ENCODE results near the gene MYL9.

The MYL9 gene

DNA sequence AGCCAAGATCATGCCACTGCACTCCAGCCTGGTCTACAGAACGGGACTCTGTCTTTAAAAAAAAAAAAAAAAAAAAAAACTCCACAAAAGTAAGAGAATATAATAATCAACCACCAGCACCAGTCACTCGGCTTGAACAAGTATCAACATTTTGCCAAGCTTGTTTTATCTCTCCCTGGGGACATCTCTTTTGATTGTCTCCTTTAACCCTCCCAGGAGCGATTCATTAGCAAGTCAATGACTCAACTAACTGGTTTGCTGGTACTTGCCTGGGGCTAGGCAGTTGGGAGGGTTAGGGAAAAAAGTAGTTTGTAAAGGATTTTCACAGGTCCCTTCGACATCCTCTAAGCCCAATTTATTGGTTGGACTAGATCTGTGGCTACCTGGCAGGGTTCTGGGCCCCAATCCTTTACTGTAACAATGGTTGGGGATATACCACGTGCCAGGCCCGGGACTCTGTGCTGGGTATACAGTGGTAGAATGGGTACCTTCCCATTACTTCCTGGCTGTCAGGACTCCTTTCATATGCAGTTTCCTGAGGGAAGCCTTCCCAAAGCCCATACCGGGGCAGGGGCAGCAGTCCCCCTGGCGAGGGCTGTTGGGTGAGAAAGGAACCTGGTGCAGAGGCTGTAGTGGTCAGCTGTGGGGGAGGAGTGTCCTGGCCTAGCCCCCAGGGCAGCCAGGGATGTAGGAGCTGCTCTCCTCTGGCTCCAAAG lies 44.2 kb downstream of the MYL9 start:
- DNase-seq, result no peak

DNA sequence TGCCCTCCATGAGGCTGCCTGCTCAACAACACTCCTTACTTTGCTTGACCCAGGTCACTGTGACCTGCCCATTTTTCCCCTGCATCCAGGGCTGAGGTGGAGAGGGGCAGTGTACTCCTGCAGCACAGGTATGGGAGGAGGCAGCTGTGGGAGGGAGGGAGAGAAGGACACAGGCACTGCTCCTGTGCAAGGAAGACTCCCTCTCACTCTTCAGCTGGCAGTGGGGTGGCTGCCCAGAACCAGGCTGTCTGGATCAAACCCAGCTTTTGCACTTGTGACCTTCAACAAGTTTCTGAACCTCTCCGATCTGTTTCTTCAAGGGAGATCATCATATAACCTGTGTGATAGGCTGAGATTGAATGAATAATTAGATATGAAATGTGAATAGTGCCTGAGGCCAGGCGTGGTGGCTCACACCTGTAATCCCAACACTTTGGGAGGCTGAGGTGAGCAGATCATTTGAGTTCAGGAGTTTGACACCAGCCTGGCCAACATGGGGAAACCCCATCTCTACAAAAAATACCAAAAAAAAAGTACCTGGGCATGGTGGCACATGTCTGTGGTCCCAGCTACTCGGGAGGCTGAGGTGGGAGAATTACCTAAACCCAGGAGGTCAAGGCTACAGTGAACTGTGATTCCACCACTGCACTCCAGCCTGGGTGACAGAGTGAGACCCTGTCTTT lies 46.2 kb downstream of the MYL9 start:
- DNase-seq, result no peak

DNA sequence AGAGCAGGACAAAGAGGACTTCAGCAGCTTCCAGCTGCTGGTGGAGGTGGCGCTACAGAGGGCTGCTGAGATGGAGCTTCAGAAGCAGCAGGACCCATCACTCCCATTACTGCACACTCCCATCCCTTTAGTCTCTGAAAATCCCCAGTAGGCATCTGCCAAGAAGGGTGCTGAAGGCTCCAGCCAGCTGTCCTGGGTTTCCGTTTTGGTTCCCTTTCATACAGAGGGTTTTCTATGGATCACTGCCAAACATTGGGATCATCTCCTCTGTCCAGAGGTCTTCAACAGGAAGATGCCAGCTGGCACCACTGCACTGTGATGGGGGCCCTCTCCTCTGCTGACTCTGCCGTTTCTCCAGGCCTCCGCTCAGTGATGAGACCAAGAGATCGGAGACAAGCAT lies 50.0 kb downstream of the MYL9 start:
- DNase-seq, result no peak

DNA sequence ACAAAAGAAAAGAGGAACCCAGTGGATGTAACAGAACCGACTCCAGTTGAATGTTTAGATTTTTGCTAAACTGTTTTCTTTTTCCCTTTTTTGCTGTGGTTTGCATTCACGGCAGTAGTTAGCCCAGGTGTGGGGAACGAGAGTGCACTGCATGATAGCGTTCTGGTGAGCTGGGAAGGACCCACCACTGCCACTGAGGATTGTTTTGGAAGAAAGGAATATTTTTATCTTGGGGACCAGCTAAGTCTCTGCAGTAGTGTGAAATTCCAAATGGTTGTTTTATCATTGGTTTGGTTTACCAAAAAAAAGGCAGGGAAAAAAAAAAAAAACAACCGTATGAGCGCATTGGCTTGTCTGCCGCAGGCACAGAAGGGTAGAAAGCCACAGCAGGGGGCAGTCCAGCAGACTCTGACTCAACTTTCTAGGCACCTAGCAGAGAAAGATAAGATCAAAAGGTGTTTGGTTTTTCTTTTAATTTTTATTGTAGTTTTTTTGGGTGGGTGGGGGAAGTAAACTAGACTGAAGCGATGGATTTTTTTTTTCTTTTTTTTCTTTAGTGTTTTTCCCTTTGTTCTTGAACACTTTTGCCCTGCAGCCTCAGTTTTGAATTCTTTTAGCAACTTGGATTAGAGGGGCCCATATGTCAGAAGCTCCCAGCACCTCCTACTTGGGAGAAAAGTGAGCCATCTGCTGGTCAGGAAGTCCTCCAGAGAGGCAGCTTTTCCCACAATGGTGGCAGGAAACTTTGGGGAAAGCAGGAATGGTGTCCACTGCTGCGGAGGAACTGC lies 50.7 kb downstream of the MYL9 start:
- no peak for DNase-seq

DNA sequence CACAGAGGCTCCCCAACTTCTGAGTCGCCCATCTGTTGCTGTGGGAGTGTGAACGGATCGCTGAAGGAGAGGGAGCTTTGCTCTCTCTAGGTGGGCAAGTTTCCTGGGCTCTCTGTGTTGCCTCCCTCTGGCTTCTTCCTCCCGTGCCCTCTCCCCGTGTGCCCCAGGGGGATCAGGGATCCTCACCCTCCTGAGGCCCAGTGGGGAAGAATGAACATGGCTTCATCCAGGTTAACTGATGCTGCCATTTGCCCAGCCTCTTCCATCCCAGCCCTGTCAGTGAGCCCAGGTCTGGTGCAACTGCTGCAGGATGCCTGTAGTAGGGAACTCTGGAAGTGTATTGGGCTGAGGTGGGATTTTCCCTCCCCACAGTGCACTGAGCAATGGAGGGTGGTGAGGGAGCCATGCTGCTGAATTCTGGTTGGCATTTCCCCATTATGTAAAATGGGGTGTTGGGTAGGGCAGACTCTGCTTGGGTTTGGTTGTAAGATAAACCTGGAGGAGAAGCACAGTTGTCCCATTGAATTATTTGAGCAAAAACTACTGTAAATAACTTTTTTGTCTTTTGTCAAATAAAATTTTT lies 52.1 kb downstream of the MYL9 start:
- DNase-seq, result no peak

DNA sequence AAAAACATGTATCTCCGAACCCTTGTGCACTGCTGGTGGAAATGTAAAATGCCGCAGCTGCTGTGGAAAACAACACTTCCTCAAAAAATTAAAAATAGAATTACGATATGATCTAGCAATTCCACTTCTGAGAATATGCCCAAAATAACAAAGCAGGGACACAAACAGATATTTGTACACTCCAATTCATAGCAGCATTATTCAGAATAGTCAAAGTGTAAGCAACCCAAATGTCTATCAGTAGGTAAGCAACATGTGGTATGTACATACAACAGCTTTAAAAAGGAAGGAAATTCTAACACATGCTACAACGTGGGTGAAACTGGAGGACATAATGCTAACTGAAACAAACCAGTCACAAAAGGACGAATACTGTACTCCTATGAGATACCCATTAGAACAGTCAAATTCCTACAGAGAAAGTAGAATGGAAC lies 58.6 kb downstream of the MYL9 start:
- peak; percentile 40 for DNase-seq

Measured in suppressor macrophage treated with lipopolysaccharide for 4 hours (primary cell).